GM20000 (cell line): Measurements from ENCODE around the gene CNTN4.

Source experiments
- DNase-seq: peaks from one replicate; pipeline ENCODE4 v3.0.0; 2012; ENCODE audit warnings: low spot score
- CTCF ChIP-seq: IDR thresholded peaks from 2 replicates; pipeline ENCODE4 v1.5.1; 2012; ENCODE audit warnings: mild to moderate bottlenecking, control low read depth; ENCODE audit errors: extremely low read depth, missing control alignments

Gene CNTN4

GRCh38 chr3:2540115-2540514 is 441.4 kb downstream of the CNTN4 start:
- DNase-seq: no peak
- TF ChIP-seq CTCF: no peak

GRCh38 chr3:2543247-2543646 is 444.6 kb downstream of the CNTN4 start:
- no peak for DNase-seq

GRCh38 chr3:2544212-2544611 is 445.5 kb downstream of the CNTN4 start:
- DNase-seq: no peak
- TF ChIP-seq CTCF: no peak

More at GRCh38 chr3:2543247-2543646, 444.6 kb downstream of the CNTN4 start:
- TF ChIP-seq CTCF: no peak

GRCh38 chr3:2544718-2545117 is 446.1 kb downstream of the CNTN4 start:
- DNase-seq: no peak
- TF ChIP-seq CTCF: no peak

GRCh38 chr3:2547049-2547448 is 448.4 kb downstream of the CNTN4 start:
- no peak for TF ChIP-seq CTCF
- DNase-seq: no peak

- no peak for DNase-seq
- no peak for TF ChIP-seq CTCF
These were observed 456.0 kb downstream of the CNTN4 start for GRCh38 chr3:2554656-2555055.

- TF ChIP-seq CTCF: no peak
- no peak for DNase-seq
These were observed 460.1 kb downstream of the CNTN4 start for GRCh38 chr3:2558796-2559195.
